Natural killer cell (primary cell): Measurements from ENCODE around the gene TSHZ1. TPM values are rescaled to one million over a fixed set of nuclear protein-coding genes. Genes with fewer than 3 reads are reported as not detected.
A peak's percentile ranks its signal among the peaks of the same experiment; 100 is the strongest.

Source experiments
- ATAC-seq, 3 donors: fragments of 150-1000 bp in 2 of 3; fragments of 200-7000 bp in 1 of 3; cut with Tn5 transposase; 1 replicate in 1 of 3; 2 replicates in 2 of 3; pipeline ENCODE4 v1.10.0; 2021; ENCODE audit warnings: mild to moderate bottlenecking in 2 of 3, moderate library complexity in 2 of 3
- DNase-seq, 2 donors: peaks; one replicate each; pipeline versions ENCODE4 v3.0.0 to v3.0.0-alpha.2; 2013 to 2021; ENCODE audit warnings: mixed read lengths in 1 of 2
- H3K27ac ChIP-seq: one replicate; pipeline ENCODE4 v1.5.1; 2013; ENCODE audit warnings: mild to moderate bottlenecking, low read length
- H3K27me3 ChIP-seq: one replicate; pipeline ENCODE4 v1.6.1; 2013; ENCODE audit warnings: low read length; ENCODE audit not compliant: control insufficient read depth, insufficient read depth
- H3K36me3 ChIP-seq: one replicate; pipeline ENCODE4 v1.6.1; 2013; ENCODE audit warnings: low read length; ENCODE audit not compliant: control insufficient read depth, insufficient read depth
- H3K4me1 ChIP-seq: one replicate; pipeline ENCODE4 v1.6.1; 2013; ENCODE audit warnings: low read length; ENCODE audit not compliant: control insufficient read depth, insufficient read depth
- H3K4me3 ChIP-seq: one replicate; pipeline ENCODE4 v1.5.1; 2013; ENCODE audit warnings: low read length
- H3K9me3 ChIP-seq: one replicate; pipeline ENCODE4 v1.6.1; 2013; ENCODE audit warnings: low read length; ENCODE audit not compliant: control insufficient read depth, insufficient read depth
- H3K27ac Mint-ChIP-seq, 2 donors: one replicate each; pipeline ENCODE4 v1.8.0; 2022; ENCODE audit warnings: mild to moderate bottlenecking in 2 of 2, mixed read lengths in 2 of 2, moderate library complexity in 1 of 2
- H3K27me3 Mint-ChIP-seq, 2 donors: one replicate each; pipeline ENCODE4 v1.8.0; 2022; ENCODE audit warnings: low read depth in 2 of 2, mixed read lengths in 2 of 2
- H3K36me3 Mint-ChIP-seq: one replicate; pipeline ENCODE4 v1.8.0; 2022; ENCODE audit warnings: mixed read lengths
- H3K4me1 Mint-ChIP-seq, 2 donors: one replicate each; pipeline ENCODE4 v1.8.0; 2022; ENCODE audit warnings: mixed read lengths in 2 of 2
- H3K4me3 Mint-ChIP-seq: one replicate; pipeline ENCODE4 v1.8.0; 2022; ENCODE audit warnings: mild to moderate bottlenecking, moderate library complexity, mixed read lengths
- H3K9me3 Mint-ChIP-seq, 2 donors: one replicate each; pipeline ENCODE4 v1.8.0; 2022; ENCODE audit warnings: mixed read lengths in 2 of 2
- WGBS: methylation state at CpG from one replicate; pipeline ENCODE4 v1.1.7; 2013; ENCODE audit warnings: missing lambda C conversion rate; ENCODE audit not compliant: insufficient coverage; 5-methylcytosine and 5-hydroxymethylcytosine counted together
- intact Hi-C: fragments of 100-400 bp; cut with micrococcal nuclease; formaldehyde crosslinking; loops from one replicate; pipeline ENCODE4 v1.14.2; 2022
- total RNA-seq, 4 donors: library from RNA; stranded (reverse); fragments of 120-200 nt in 1 of 4; gene quantifications; one replicate each; pipeline versions ENCODE4 v1.2.3 to v1.2.4, GENCODE V29; 2013 to 2022
- TF ChIP-seq, protein P1 (sequence below): fragments of 200-600 bp; IDR thresholded peaks from one replicate; pipeline ENCODE4 v1.8.0; 2022; ENCODE audit warnings: antibody characterized with exemption

Gene TSHZ1
- total RNA-seq, 3 donors from 2014 or later (not counting 1 experiment from before 2014, with no cell fraction given) = 44.3 to 51.6 (median 44.8) TPM

DNA sequence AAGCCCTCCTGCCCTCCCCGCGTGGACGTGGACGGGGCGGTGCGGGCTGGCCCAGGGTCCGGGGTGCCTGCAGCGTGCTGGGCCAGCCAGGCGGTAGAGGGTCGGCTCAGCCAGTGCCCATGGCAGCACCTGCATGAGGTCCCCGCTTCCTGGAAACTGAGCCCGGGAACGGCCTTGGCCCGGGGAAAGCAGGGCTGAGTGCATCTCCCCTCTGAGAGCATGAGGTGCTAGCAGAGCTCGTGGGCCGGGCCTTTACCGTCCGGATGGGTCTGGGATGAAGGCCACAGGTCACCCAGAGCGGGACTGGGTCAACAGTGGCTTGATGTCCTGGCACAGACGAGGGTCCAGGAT lies 39.8 kb downstream of the TSHZ1 start:
- peaks cover 60 to 78% of the 10 kb centered on the region in 2 donors for H3K4me1 Mint-ChIP-seq
- H3K4me1 ChIP-seq = peaks cover 38% of the 10 kb centered on the region

DNA sequence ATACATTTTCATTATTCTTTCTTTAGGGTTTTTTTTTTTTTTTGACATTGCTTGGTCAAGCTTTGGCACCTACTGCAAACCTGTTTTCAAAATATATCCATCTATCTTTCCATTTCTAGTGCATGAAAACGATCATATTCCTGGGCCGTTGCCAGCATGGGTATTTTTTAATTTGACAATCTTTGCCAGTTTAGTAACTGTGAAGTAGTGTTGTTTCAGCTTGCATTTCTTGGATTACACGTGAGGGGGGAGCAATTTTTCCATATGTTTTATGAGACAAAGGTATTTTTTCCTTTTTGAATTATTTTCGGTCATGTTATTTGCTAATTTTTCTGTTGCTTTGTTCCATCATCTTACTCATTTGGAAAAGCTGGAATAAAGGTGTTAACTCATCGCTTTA lies 40.9 kb downstream of the TSHZ1 start:
- DNase-seq (no peak), ATAC-seq (no peak)
- Mint-ChIP-seq H3K9me3 (peaks cover 0 to 5% of the 10 kb centered on the region in 2 donors), H3K27ac (peak overlapping the region in 1 of 2 donors; percentile 77), H3K36me3 (no peaks in the 10 kb centered on the region), H3K4me1 (peaks cover 58 to 76% of the 10 kb centered on the region in 2 donors), H3K27me3 (no peaks in the 10 kb centered on the region), H3K4me3 (no peak overlapping the region)
- H3K4me3 ChIP-seq = no peak overlapping the region
- 92% methylated on average over 3 of the region's 5 CpGs for WGBS
- no peaks in the 10 kb centered on the region for H3K36me3 ChIP-seq
- H3K27ac ChIP-seq = no peak overlapping the region
- H3K27me3 ChIP-seq = no peaks in the 10 kb centered on the region
- peaks cover 8% of the 10 kb centered on the region for H3K9me3 ChIP-seq
- peaks cover 28% of the 10 kb centered on the region for H3K4me1 ChIP-seq
- TF ChIP-seq, protein P1, sequence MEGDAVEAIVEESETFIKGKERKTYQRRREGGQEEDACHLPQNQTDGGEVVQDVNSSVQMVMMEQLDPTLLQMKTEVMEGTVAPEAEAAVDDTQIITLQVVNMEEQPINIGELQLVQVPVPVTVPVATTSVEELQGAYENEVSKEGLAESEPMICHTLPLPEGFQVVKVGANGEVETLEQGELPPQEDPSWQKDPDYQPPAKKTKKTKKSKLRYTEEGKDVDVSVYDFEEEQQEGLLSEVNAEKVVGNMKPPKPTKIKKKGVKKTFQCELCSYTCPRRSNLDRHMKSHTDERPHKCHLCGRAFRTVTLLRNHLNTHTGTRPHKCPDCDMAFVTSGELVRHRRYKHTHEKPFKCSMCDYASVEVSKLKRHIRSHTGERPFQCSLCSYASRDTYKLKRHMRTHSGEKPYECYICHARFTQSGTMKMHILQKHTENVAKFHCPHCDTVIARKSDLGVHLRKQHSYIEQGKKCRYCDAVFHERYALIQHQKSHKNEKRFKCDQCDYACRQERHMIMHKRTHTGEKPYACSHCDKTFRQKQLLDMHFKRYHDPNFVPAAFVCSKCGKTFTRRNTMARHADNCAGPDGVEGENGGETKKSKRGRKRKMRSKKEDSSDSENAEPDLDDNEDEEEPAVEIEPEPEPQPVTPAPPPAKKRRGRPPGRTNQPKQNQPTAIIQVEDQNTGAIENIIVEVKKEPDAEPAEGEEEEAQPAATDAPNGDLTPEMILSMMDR = no peak
- intact Hi-C loops = no loop called here

More for the DNA sequence above, 39.8 kb downstream of the TSHZ1 start:
- WGBS = 98% methylated on average over 20 of the region's 20 CpGs
- Mint-ChIP-seq H3K36me3 (no peaks in the 10 kb centered on the region), H3K27me3 (no peaks in the 10 kb centered on the region), H3K27ac (peak overlapping the region; percentile 77 to 98), H3K4me3 (no peak overlapping the region), H3K9me3 (peaks cover 0 to 5% of the 10 kb centered on the region in 2 donors)
- intact Hi-C loops = no loop called here
- Histone ChIP-seq H3K4me3 (no peak overlapping the region), H3K27me3 (no peaks in the 10 kb centered on the region), H3K36me3 (no peaks in the 10 kb centered on the region), H3K9me3 (peaks cover 8% of the 10 kb centered on the region), H3K27ac (no peak overlapping the region)
- no peak for DNase-seq
- no peak for ATAC-seq
- TF ChIP-seq, protein P1 = no peak

DNA sequence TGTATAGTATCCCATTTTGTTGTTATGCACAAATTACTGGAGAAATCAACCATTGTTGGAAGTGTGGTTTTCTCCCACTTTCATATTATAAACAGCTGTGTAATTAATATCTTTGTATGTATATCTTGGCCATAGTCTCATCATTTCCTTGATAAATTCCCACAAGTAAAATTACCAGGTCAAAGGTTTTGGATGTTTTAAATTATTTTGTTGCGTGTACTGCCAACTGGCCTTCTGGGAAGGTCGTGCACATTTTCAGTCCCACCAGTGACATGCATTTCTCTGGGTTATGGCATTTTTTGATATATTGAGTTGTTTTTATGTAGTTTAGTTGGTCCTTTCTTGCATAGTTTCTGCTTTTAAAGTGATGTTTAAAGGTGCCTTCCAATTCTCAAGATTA lies 41.5 kb downstream of the TSHZ1 start:
- H3K27ac Mint-ChIP-seq = no peak overlapping the region
- ATAC-seq = no peak
- no peak for DNase-seq
- TF ChIP-seq, protein P1 = no peak
- WGBS = 95% methylated on average over 2 of the region's 2 CpGs
- peaks cover 8% of the 10 kb centered on the region for H3K9me3 ChIP-seq
- H3K27ac ChIP-seq = no peak overlapping the region
- H3K4me1 Mint-ChIP-seq = peaks cover 58 to 69% of the 10 kb centered on the region in 2 donors
- intact Hi-C loops = no loop called here
- H3K36me3 ChIP-seq = no peaks in the 10 kb centered on the region
- H3K36me3 Mint-ChIP-seq = no peaks in the 10 kb centered on the region
- H3K4me1 ChIP-seq = peaks cover 22% of the 10 kb centered on the region
- H3K27me3 ChIP-seq = no peaks in the 10 kb centered on the region
- no peaks in the 10 kb centered on the region for H3K27me3 Mint-ChIP-seq
- no peak overlapping the region for H3K4me3 ChIP-seq
- peaks cover 0 to 5% of the 10 kb centered on the region in 2 donors for H3K9me3 Mint-ChIP-seq
- no peak overlapping the region for H3K4me3 Mint-ChIP-seq

DNA sequence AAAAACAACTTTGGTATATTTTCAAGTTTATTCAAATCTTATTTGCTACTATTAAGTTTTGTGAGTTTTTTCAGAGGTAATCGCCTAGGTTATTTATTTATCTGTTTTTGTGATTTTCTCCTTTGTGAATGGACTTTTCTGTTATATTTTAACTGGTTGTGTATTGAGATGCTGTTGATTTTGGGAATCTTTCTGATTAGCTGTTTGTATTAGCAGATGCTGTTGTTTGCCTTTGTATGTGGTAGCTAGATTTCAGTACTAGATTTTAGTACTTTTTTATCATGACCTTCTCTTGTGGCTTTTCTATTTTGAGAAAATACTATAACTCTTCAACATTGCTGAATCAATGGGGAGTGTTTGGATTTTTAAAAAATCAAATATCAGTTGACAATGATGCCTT lies 42.4 kb downstream of the TSHZ1 start:
- WGBS = 100% methylated on average over 1 of the region's 1 CpG
- no peaks in the 10 kb centered on the region for H3K27me3 ChIP-seq

More for the DNA sequence above, 42.4 kb downstream of the TSHZ1 start:
- H3K36me3 ChIP-seq = no peaks in the 10 kb centered on the region
- Mint-ChIP-seq H3K4me1 (peaks cover 57 to 66% of the 10 kb centered on the region in 2 donors), H3K36me3 (no peaks in the 10 kb centered on the region), H3K4me3 (no peak overlapping the region), H3K27me3 (no peaks in the 10 kb centered on the region), H3K27ac (peak overlapping the region; percentile 63 to 83), H3K9me3 (peaks cover 0 to 5% of the 10 kb centered on the region in 2 donors)
- intact Hi-C loops = no loop called here
- no peak overlapping the region for H3K27ac ChIP-seq
- ATAC-seq (no peak), DNase-seq (no peak)
- H3K4me3 ChIP-seq = no peak overlapping the region
- TF ChIP-seq, protein P1 = no peak
- H3K4me1 ChIP-seq = peaks cover 24% of the 10 kb centered on the region
- peaks cover 8% of the 10 kb centered on the region for H3K9me3 ChIP-seq
